Left kidney (tissue), 2 donors: ENCODE results near the gene CELSR3. TPM values are rescaled to one million over a fixed set of nuclear protein-coding genes. Genes with fewer than 3 reads are reported as not detected.

Experiments
- DNase-seq: peaks from one replicate; pipeline ENCODE4 v3.0.0-alpha.2; 2013
- polyA plus RNA-seq: library from polyadenylated mRNA; unstranded; fragments of 120-200 nt; gene quantifications from one replicate; pipeline ENCODE4 v1.2.1, GENCODE V29; 2013; ENCODE audit not compliant: insufficient read length

The CELSR3 gene
- polyA plus RNA-seq, 1 donor = 1.1 TPM

DNA sequence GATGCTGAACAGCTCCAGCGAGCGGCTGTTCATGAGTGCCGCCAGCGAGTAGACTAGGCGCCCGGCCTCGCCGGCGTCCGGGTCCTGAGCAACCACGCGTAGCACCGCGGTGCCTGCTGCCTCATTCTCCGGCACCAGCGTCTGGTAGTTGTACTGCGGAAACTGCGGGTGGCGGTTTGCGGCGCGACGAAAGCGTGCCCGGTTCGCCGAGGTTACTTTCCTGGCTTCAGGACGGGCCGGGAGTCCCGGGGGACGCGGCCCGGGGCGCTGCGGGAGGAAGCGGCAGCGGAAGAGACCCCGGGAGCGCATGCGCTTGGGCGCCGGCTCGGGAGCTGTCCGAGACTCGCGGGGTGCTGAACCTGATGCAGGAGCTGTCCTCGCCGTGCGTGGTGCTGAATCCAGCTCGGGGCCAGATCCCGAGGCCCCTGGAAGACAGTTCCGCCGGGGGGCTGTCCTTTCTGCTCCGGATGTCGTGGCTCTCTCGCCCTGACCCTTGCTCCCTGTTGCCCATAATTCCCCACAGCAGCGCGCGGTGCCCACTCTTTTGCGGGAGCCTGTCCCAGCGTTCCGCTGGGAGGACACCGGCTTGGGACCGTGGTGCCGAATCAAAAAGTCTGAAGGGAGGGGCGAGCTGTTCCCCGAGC is 1.1 kb downstream of the CELSR3 start:
- peak; percentile 59 for DNase-seq

DNA sequence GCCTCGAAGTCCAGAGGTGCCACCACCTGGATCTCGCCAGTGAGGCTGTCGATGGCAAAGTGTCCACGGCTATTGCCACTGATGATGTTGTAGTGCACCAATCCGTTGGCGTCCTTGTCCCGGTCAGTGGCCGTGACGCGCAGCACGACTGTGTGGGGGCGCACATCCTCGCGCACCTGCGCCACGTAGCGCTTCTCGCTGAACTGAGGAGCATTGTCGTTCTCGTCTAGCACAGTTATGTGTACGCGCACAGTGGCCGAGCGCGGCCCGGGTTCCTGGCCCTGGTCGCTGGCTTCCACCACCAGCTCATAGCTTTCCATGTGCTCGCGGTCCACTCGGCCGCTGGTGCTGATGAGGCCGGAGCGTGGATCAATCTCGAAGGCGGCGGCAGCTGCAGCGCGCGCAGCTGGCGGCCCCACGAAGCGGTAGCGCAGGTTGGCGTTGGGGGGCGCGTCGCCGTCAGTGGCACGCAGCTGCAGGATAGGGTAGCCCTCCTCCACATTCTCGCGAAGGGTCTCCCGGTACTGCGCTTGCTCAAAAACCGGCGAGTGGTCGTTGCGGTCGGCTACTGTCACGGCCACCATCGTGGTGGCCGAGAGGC is 1.8 kb downstream of the CELSR3 start:
- DNase-seq = no peak

DNA sequence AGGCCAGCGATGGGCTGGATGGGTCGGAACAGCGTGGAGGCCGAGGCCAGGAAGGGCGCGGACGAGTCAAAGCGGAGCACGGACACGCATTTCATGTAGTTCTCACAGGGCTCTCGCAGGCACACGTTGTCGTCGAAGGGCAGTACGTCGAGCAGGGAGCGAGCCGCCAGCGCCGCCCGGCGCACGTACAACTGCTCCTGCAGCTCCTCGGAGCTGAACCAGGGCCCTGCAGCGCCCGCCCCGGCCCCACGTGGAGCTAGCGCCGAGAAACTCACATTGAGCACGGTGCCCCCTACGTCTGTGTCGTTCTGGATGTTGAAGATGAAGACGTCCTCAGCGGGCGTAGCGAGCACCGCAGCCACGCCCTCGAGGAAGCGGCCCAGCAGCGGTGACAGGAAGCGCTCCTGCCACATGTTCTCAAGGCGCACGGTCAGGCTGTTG is 5.8 kb downstream of the CELSR3 start:
- DNase-seq = no peak

DNA sequence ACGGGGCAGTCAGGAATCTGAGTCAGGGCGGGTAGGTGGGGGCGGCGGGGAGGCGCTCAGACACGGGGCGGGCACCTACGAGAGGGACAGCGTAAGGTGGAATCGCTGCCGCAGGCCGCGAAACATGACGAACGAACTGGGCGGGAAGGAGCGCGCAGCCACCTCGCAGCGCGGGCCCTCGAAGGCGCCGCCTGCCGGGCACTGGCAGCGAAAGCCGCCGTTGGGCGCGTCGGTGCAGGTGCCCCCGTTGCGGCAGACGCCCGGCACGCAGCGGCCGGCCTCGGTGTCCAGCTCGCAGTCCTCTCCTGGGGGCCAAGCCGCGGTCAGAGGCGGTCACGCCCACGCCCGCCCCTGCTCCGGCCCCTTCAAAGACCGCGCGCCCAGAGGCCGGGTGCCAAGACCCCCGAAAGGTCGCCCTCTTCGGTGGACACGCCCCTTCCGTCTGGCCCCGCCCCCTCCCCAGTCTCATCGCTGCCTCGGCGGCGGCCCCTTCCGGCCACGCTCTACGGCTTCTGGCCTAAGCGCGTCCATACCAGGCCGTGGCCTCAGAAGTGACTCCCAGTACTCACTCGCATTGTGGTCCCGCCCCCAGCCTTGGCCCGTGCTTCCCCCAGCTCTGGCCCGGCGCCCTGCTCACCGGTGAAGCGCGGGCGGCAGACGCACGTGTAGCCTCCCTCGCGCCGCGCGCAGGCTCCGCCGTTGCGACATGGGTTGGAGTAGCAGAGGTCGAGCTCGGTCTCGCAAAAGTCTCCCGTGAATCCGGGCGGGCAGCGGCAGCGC is 6.4 kb downstream of the CELSR3 start:
- DNase-seq = peak; percentile 75

DNA sequence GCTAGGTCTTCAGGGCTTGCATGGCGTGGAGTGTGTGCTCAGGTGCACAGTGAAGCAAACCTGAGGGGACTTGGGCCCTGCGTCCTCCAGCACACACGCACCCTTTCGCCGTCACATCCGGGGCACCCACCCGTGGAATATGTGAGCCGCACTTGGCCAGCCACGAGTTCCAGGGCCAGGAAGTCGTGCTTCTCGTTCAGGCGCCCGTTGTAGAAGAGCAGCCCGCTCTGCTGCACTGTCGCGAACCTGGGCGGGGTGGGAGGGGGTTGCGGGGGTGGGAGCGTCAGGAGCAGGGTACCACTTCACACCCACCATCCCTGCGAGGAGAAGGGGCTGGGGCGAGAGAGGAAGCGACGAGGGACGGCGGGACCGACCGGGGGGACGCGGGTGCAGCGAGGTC is 7.1 kb downstream of the CELSR3 start:
- no peak for DNase-seq

DNA sequence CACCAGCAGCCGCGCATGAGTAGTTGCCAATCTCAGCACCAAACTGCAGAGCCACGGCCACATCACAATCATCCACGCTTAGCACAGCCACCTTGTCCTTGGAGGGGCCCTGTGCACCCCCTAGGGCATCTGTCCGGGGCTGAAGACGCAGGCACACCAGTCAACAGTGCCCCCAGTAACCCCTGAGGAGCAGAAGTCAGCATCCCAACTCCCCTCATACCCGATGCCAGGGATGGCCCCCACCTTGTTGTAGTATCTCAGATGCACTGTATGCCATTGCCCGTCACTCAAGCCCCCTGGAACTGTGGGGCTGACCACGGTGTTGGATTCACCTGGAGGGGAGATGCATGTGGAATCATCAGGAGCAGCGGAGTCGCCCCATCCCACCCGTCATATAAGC is 7.6 kb downstream of the CELSR3 start:
- no peak for DNase-seq

DNA sequence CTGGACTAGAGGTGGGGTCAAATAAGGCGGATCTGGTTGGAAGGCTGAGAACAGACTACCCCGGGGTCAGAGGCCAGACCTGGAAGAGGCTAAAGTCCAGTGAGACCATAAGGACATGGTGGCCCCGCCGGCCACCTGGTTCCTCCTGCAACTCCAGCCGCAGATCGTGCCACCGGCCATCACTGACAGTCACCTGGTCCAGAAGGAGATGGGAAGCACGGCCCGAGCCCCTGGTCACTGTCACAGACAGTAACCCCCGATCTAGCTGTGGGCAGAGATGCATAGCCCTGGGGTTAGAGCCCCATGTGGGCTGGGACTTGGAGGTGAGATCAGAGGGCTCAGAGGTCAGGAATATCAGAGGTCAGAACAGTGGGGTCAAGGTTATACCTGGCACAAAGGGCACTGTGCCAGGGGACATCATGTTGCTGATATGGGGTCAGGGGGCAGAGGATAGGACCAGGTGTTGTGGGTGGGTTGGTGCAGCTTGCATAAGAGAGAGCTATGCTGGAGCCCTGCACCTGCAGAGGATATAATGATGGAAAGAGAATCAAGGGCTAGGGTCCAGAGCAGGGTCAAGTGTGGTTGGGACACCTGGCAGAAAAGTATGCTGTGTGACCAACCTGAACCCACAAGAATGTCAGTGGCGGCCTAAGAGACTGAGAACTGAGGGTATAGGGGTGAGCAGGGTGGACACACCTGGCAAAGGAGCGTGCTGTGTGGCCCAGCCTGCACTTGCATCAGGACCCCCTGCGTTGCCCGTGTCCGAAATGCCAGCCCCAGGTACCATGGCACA is 9.6 kb downstream of the CELSR3 start:
- no peak for DNase-seq

DNA sequence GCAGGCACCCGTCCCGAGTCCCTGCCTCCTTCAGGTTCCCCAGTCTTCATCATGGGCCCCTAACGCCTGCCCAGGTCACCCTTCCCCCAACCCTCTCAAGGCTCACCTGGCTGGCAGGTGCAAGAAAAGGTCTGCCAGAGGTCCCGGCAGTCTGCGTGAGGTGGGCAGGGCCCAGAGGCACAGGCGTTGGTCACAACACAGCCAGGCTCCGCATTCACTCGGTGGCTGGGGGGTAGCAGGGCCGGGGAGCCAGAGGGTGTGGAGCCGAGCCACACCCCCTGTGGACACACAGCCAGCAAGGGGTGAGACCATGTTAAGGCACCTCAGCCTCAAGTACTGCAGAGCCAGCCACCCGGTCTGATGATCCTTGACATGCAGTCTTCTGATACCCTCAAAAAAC is 10.9 kb downstream of the CELSR3 start:
- no peak for DNase-seq

DNA sequence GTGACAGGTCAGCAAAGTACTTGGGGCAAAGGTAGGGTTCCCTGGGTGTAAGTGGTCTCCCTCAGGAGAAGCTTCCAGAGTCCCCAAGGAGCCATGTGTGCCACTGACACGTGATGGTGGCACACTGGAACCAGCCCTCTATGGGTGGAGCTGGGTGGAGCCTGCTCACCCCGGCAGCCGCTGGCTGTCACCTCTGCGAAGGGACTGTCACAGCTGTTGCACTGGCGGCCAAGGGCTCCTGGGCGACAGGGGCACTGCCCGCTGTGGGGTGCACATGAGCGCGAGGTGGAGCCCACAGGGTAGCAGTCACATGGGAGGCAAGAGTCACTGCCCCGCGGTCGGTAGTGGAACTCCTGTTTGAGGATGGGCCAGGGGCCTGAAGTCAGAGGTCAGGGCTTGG is 12.0 kb downstream of the CELSR3 start:
- no peak for DNase-seq

DNA sequence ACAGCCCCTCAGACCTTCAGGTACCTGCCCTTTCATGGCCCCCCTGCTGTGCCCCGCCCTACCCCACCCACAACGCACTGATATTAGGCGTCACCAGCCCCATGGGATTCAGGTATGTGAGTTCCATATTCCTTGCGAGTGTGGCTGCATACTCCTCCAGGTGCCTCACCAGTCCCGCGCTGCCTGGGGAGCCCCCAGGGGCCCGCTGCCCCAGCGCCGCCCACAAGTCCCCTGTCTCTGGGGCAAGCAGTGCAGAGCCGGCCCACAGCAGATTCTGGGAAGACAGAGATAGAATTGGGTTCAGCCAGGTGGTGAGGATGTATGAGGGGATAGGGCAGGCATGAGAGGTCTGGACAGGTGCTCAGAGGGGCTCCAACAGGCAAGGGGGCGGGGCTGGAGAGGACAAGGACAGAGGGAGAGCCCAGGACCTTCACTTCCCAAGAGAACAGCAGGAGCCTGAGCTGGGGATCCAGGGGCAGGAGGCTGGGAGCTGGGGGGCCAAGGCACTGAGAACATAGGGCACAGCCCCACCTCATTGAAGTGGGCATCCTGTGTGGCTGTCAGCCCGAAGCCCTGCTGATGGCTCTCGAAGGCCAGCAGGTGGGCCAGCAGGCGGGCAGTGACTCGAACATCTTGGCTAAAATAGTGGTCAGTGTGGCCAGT is 14.4 kb downstream of the CELSR3 start:
- DNase-seq = no peak

DNA sequence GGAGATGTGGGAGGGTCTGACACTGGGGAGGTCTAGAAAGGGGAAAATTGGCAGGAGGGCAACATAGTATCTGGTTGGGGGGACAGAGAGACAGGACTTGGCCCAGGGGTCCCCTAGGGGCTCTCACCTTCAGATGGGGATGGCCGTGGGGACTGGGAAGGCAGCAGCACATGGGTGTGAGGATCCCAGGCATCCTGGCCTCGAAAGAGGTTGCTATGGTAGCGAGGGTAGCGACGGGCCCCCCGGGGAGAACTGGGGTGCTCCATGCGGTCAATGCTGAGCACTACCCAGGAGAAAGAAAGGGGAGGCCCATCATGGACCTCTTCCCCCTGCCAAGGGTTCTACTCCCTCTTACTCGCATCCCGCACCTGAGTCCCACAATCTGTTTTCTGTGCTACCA is 15.0 kb downstream of the CELSR3 start:
- no peak for DNase-seq

DNA sequence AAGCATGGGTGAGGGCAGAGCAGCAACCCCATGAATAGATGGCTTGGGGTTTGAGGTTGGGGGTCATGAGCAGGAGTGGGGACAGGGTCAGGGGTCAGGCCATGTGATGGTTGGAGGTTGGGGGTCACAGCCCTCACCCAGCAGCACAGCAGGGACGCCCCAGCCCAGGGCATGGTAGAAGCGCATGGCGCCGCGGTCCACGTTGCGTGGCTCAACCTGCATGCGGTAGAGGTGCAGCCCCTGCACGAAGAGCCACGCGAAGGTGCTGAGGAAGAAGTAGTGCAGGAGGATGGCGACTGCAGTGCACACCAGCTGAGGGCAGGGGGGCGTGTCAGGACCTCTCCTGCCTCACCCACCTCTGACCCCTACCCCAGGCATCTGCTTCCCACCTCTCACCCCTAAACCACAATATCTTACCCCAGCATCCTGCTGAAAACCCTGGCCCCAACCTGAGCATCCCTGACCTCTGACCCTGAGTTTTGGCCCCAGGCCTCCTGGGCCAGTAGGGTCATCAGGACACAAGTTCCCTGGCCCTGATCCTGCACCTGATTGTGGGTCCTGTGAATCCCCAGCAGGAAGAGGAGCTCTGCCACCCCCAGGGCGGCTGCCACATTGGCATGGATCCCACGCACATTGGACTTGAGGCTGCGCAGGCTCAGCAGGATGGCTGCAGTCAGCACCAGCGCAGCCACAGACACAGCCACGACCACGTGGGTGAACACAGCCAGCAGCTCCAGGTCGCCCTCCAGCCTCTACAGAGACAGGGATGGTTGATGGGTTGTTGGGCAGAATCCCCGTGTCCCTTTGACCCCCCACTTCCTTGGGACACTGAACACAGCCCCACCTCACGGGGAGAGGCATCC is 17.6 kb downstream of the CELSR3 start:
- DNase-seq = no peak

DNA sequence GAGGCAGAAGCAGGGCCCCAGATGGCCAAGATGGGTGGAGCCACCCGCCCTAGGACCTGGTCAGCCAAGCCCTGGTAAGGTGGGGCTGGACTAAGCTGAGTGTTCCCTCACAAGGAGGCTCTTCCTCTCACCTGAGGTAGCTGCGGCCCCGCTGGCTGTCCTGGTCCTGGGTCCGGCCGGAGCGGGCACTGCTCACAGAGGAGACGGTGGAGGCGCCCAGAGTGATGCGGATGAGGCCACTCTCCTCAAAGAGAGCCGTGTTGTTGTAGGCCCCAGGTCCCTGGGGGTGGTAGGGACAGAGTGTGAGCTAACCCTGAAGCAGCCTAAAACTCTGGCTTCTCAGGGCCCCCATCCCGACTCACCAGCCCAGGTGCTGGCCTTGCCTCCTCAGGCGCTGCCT is 20.1 kb downstream of the CELSR3 start:
- no peak for DNase-seq

DNA sequence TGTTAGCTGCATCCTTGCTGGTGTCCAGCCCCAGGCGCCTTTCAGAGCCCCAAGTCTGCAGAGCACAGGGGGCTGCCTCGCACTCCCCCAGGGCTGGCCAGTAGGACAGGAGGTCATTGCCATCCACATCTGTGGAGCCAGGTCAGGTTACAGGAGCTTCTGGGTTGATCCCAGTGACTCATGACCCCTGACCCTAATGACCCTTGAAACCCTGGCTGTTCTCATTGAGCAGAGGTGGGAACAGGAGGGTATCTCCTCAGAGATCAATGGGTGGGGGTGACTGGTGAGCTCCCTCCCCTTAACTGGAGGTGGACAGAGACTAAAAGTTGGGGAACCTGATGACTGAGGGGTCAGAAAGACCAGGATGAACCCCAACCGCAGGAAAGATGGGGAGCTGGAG is 21.3 kb downstream of the CELSR3 start:
- no peak for DNase-seq

DNA sequence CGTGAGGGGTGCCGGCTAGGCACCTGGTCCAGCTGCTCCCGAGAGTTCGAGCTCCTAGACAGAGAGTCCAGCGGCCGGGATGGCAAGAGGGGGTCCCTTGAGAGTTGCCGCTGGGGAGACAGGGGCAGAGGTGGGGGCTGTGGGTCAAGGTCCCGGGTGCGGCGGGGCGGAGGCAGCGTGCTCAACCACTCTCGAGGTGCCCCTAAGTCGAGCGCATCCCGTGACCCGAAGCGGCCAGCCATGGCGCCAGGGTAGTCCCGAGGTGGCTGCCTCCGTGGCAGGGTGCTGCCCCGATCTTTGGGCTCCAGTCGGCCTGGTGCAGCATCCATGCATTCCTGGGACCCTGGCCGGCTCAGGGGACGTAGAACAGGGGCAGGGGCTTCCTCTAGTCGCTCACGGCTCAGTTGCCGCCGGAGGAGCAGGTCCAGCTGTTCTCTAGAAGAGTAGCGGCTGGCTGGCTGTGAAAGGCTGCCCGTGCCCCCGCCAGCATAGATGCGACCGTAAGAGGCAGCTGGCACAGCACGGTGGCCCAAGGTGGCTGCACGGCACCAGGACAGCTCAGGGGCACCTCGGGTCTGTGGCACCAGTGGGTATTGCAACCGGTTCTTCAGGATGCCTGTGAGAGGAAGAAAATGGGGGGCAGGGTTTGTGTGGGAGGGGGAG is 22.6 kb downstream of the CELSR3 start:
- no peak for DNase-seq

DNA sequence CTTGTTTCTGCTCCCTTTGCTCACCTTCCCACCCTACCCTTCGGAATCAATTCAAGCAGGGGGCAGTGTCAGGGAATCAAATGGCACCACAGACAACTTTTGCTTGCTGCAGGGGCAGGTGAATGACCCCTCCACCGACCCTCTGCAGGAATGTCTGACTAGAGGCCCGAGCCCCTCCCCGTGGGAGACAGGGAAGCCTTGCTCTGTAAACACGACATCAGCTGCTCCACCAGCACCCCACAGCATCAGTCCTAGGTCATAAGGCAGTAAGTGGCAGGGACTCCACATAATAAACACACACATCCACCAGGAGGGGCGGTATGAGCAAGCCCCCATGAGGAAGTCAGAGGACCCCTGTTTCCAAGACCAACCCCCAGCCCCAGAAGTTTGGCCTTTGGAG is 25.4 kb downstream of the CELSR3 start:
- no peak for DNase-seq

DNA sequence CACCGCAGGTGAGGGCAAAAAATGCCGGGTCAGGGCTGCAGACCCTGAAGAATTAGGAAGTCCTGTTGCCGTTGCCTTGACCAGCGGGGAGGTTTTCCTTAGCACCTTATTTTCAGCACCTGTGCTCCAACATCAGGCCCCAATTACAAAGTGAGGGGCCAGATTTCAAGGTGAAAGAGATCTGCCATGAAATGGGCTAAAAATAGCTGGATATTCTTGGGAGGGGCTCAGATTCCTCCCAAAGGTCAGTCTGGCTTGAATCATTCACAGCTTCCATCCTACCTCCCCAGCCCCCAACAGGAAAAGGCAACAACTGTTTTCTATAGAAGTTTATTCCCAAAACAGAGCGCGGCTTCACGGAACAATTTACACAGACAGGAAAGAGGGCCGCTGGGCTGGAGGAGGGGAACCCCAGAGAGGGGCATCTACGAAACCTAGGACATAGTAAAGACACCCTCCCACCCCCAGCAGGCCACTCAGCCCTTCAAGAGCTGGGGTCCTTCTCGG is 26.5 kb downstream of the CELSR3 start:
- no peak for DNase-seq

DNA sequence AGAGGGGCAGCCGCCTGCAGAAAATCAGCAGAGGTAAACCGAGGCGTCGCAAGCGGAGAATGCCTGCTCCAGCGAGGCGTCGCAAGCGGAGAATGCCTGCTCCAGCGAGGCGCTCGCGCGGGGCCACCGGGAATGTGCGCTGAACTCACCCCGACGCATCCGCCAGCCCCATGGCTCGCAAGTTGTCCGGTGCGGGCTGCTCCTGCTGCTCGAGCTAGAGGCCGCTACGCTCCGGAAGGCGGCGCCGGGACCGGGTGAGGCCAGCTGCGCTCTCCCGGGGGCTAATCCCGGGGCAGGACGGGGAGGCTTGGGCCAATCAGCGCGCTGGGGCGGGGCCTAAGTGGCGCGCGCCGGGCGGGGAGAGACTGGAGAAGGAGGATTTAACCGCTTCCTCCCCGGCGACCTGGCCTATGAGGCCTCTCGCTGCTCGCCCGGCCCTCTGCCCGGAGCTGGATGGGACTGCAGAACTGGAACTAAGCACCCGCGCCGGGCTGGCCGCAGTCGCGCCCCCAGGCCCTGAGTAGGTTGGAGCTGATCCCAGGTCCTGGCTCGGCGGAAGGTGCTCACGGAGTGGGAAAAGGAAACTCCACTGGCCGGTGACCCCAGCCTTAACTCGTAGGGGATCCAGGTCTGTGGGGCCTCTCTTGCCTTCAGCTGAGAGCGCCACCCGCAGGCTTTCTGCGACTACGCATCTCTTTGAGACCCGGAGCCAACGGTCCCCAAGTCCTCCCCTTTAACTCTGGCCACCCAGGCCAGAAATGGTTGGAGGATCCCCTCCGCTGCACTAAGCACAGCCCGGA is 27.3 kb downstream of the CELSR3 start, which contains the start of gene SLC26A6:
Gene SLC26A6 (minus strand): TSS at position 240 of the 800 bp plus-strand sequence. CDS start 68 bp downstream, at position 172.
- peak; percentile 97 for DNase-seq

DNA sequence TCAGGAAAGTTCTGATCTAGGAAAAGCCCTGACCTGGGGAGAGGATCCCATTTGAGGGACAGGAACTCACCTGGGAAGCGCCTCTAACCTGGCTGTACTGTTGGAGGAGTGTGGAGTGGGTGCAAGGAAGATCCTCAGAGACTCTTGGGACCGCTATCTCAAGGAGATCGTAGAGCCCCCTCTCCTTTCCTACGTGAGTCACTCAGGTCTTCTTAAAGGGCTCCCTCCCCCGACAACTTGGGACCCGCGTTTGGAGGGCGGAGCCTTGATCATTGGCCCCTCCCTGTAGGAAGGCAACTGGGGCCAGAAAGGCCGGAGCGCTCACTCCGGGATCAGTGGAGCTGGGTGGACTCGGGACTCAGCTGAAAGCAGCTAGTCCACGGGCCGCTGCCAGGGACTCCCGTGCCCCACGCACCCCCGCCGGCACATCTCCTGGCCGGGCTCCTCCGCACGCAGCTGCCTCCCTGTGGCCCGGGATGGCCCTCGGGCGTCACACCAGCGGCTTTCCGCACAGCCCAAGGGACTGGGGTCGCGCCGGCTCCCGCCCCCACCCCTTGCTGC is 27.9 kb downstream of the CELSR3 start:
- DNase-seq = no peak
